H9 (cell line): ENCODE data around the gene ARL2BP. TPM values are rescaled to one million over a fixed set of nuclear protein-coding genes. Genes with fewer than 3 reads are reported as not detected.

Experiments
- DNase-seq: peaks from one replicate; pipeline ENCODE4 v3.0.0-alpha.2; 2017
- H2AFZ ChIP-seq: one replicate; pipeline ENCODE4 v1.6.1; 2013; ENCODE audit warnings: mild to moderate bottlenecking, low read length, control low read depth, moderate library complexity
- H2AK5ac ChIP-seq: 2 replicates; pipeline ENCODE4 v1.6.1; 2013; ENCODE audit warnings: low read length, control low read depth, mixed read lengths; ENCODE audit not compliant: insufficient read length
- H2BK120ac ChIP-seq: one replicate; pipeline ENCODE4 v1.6.1; 2013; ENCODE audit warnings: low read depth, mild to moderate bottlenecking, low read length, control low read depth, inconsistent platforms; ENCODE audit not compliant: poor library complexity, severe bottlenecking
- H2BK12ac ChIP-seq: 2 replicates; pipeline ENCODE4 v1.6.1; 2013; ENCODE audit warnings: low read length, control low read depth, mixed read lengths, low read depth; ENCODE audit not compliant: insufficient read length
- H2BK15ac ChIP-seq: 2 replicates; pipeline ENCODE4 v1.6.1; 2013; ENCODE audit warnings: low read depth, low read length, control low read depth
- H2BK20ac ChIP-seq: one replicate; pipeline ENCODE4 v1.6.1; 2013; ENCODE audit warnings: low read depth, mild to moderate bottlenecking, low read length, control low read depth, inconsistent platforms; ENCODE audit not compliant: poor library complexity, severe bottlenecking
- H2BK5ac ChIP-seq: 2 replicates; pipeline ENCODE4 v1.6.1; 2013; ENCODE audit warnings: low read length, control low read depth, mixed read lengths; ENCODE audit not compliant: insufficient read length
- H3K14ac ChIP-seq: 2 replicates; pipeline ENCODE4 v1.6.1; 2013; ENCODE audit warnings: low read length, control low read depth; ENCODE audit not compliant: insufficient read depth
- H3K18ac ChIP-seq: 2 replicates; pipeline ENCODE4 v1.6.1; 2013; ENCODE audit warnings: low read depth, mild to moderate bottlenecking, mixed read lengths, low read length, control low read depth; ENCODE audit not compliant: insufficient read length
- H3K23ac ChIP-seq: 2 replicates; pipeline ENCODE4 v1.6.1; 2013; ENCODE audit warnings: low read length, control low read depth, mixed read lengths, low read depth; ENCODE audit not compliant: insufficient read length
- H3K23me2 ChIP-seq: 2 replicates; pipeline ENCODE4 v1.6.1; 2013; ENCODE audit warnings: low read depth, mild to moderate bottlenecking, mixed read lengths, low read length, control low read depth; ENCODE audit not compliant: insufficient read length, poor library complexity, severe bottlenecking
- H3K27ac ChIP-seq: 2 replicates; pipeline ENCODE4 v1.5.1; 2013; ENCODE audit warnings: low read length, control low read depth, mixed read lengths, low read depth; ENCODE audit not compliant: insufficient read length
- H3K27me3 ChIP-seq: 2 replicates; pipeline ENCODE4 v1.6.1; 2013; ENCODE audit warnings: low read length, control low read depth, inconsistent platforms; ENCODE audit not compliant: insufficient read depth
- H3K4ac ChIP-seq: 2 replicates; pipeline ENCODE4 v1.6.1; 2013; ENCODE audit warnings: low read depth, mild to moderate bottlenecking, control low read depth, inconsistent platforms, low read length, moderate library complexity
- H3K4me1 ChIP-seq: 2 replicates; pipeline ENCODE4 v1.6.1; 2013; ENCODE audit warnings: low read length, control low read depth, inconsistent platforms; ENCODE audit not compliant: insufficient read depth
- H3K4me2 ChIP-seq: 2 replicates; pipeline ENCODE4 v1.6.1; 2013; ENCODE audit warnings: low read length, control low read depth, mixed read lengths; ENCODE audit not compliant: insufficient read length, insufficient read depth
- H3K56ac ChIP-seq: 2 replicates; pipeline ENCODE4 v1.6.1; 2013; ENCODE audit warnings: low read depth, mild to moderate bottlenecking, mixed read lengths, low read length, control low read depth; ENCODE audit not compliant: insufficient read length
- H3K79me1 ChIP-seq: 2 replicates; pipeline ENCODE4 v1.6.1; 2013; ENCODE audit warnings: low read depth, mild to moderate bottlenecking, moderate library complexity, low read length, control low read depth, inconsistent platforms; ENCODE audit not compliant: insufficient read depth, poor library complexity, severe bottlenecking
- H3K79me2 ChIP-seq: 2 replicates; pipeline ENCODE4 v1.6.1; 2013; ENCODE audit warnings: low read length, control low read depth, inconsistent platforms; ENCODE audit not compliant: insufficient read depth
- H3K9ac ChIP-seq: 2 replicates; pipeline ENCODE4 v1.6.1; 2013; ENCODE audit warnings: low read length, control low read depth, mixed read lengths; ENCODE audit not compliant: insufficient read length; ENCODE audit errors: extremely low read depth
- H3K9me3 ChIP-seq: one replicate; pipeline ENCODE4 v1.6.1; 2013; ENCODE audit warnings: low read depth, low read length, inconsistent platforms; ENCODE audit not compliant: control insufficient read depth
- H3T11ph ChIP-seq: one replicate; pipeline ENCODE4 v1.6.1; 2013; ENCODE audit warnings: mild to moderate bottlenecking, low read length, control low read depth, inconsistent platforms
- H4K20me1 ChIP-seq: one replicate; pipeline ENCODE4 v1.6.1; 2013; ENCODE audit not compliant: control insufficient read depth, insufficient read length, insufficient read depth
- H4K5ac ChIP-seq: 2 replicates; pipeline ENCODE4 v1.6.1; 2013; ENCODE audit warnings: low read depth, mild to moderate bottlenecking, mixed read lengths, low read length, control low read depth; ENCODE audit not compliant: insufficient read length
- H4K8ac ChIP-seq: replicated peaks from 2 replicates; pipeline ENCODE4 v1.6.1; 2013; ENCODE audit warnings: low read length, control low read depth, mixed read lengths, low read depth; ENCODE audit not compliant: insufficient read length
- H4K91ac ChIP-seq: 2 replicates; pipeline ENCODE4 v1.6.1; 2013; ENCODE audit warnings: low read depth, mild to moderate bottlenecking, moderate library complexity, mixed read lengths, low read length, control low read depth; ENCODE audit not compliant: insufficient read length
- H3K27ac Mint-ChIP-seq, 3 experiments: 2 replicates in 2 of 3; 3 replicates in 1 of 3; pipeline ENCODE4 v1.8.0; 2020 to 2021; ENCODE audit warnings: mixed read lengths in 3 of 3, mild to moderate bottlenecking in 1 of 3, moderate library complexity in 1 of 3
- H3K27me3 Mint-ChIP-seq: 2 replicates; pipeline ENCODE4 v1.8.0; 2021; ENCODE audit warnings: low read depth, mild to moderate bottlenecking, moderate library complexity, mixed read lengths
- H3K36me3 Mint-ChIP-seq, 3 experiments: 2 replicates in 2 of 3; 3 replicates in 1 of 3; pipeline ENCODE4 v1.8.0; 2020 to 2021; ENCODE audit warnings: low read depth in 3 of 3, mixed read lengths in 3 of 3; ENCODE audit not compliant: insufficient read depth in 1 of 3
- H3K4me1 Mint-ChIP-seq, 2 experiments: 2 replicates each; pipeline ENCODE4 v1.8.0; 2020; ENCODE audit warnings: mixed read lengths in 2 of 2
- H3K4me3 Mint-ChIP-seq, 2 experiments: 2 replicates in 1 of 2; 3 replicates in 1 of 2; pipeline ENCODE4 v1.8.0; 2020 to 2021; ENCODE audit warnings: mild to moderate bottlenecking in 2 of 2, mixed read lengths in 2 of 2, moderate library complexity in 1 of 2
- H3K9me3 Mint-ChIP-seq, 2 experiments: 2 replicates in 1 of 2; 3 replicates in 1 of 2; pipeline ENCODE4 v1.8.0; 2020; ENCODE audit warnings: mild to moderate bottlenecking in 2 of 2, mixed read lengths in 2 of 2, moderate library complexity in 1 of 2
- WGBS: extraction: QIAGEN DNeasy Blood & Tissue Kit; methylation state at CpG from one replicate; pipeline ENCODE4 v1.1.7; 2013; ENCODE audit warnings: missing lambda C conversion rate, low lambda C conversion rate, mixed read lengths; ENCODE audit not compliant: insufficient read length; ENCODE audit errors: extremely low coverage; 5-methylcytosine and 5-hydroxymethylcytosine counted together
- total RNA-seq: library from RNA; stranded (reverse); gene quantifications from 2 replicates; pipeline ENCODE4 v1.2.1, GENCODE V29; 2021
- TF ChIP-seq, protein P1 (sequence below): fragments of 200-600 bp; sonication (generic); conservative IDR thresholded peaks from 3 replicates; pipeline ENCODE4 v1.8.0; 2021; ENCODE audit warnings: antibody characterized with exemption, mild to moderate bottlenecking

Gene ARL2BP
- total RNA-seq, 1 experiment from 2014 or later: 18.0 TPM

DNA sequence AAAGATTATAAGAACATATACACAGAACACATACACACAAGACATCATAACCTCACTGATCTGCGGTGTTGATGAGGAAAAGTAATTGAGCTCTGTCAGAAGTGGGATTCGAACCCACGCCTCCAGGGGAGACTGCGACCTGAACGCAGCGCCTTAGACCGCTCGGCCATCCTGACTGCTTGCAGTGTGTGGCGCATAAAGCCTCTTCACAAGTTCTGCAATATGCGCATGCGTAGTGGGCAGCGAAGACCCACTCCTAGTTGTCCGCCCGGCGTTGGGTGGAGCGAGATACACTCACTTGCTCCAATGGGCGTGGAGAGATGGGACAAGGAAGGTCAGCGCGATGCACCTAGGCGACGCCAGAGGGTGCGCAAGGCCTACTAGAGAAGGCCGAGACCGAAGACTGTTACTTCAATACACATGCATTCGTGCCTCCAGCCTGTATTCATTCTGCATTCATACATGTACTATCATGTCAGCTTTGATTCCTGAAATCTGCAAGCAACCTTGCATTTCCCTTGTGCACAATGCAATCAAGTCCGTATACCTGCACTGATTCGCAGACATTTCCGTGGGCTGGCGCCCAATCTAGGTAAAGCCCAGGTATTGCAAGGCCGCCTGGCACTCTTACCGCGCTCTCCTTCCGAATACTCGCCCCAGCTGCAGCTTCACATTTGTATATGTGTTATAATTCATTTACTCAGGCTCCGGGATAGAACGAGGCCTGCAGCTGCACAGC, 55.5 kb downstream of the ARL2BP start:
- H4K20me1 ChIP-seq: no peaks in the 10 kb centered on the region
- H3K27ac Mint-ChIP-seq: peak overlapping the region in 1 of 3 experiments; percentile 92; a peak in 2 of 7 replicates
- H3K23me2 ChIP-seq: peaks cover 4% of the 10 kb centered on the region
- H3K27me3 ChIP-seq: no peaks in the 10 kb centered on the region
- DNase-seq: peak; percentile 99
- peaks cover 9% of the 10 kb centered on the region; the same call in 1 of the 2 replicates for H3K27me3 Mint-ChIP-seq
- H3K4me2 ChIP-seq: peak overlapping the region; percentile 62
- H2BK120ac ChIP-seq: no peak overlapping the region
- no peaks in the 10 kb centered on the region for H3K79me1 ChIP-seq
- peak overlapping the region; percentile 35 for H2AFZ ChIP-seq
- peaks cover 15 to 22% of the 10 kb centered on the region in 2 experiments for H3K4me1 Mint-ChIP-seq
- TF ChIP-seq, protein P1, sequence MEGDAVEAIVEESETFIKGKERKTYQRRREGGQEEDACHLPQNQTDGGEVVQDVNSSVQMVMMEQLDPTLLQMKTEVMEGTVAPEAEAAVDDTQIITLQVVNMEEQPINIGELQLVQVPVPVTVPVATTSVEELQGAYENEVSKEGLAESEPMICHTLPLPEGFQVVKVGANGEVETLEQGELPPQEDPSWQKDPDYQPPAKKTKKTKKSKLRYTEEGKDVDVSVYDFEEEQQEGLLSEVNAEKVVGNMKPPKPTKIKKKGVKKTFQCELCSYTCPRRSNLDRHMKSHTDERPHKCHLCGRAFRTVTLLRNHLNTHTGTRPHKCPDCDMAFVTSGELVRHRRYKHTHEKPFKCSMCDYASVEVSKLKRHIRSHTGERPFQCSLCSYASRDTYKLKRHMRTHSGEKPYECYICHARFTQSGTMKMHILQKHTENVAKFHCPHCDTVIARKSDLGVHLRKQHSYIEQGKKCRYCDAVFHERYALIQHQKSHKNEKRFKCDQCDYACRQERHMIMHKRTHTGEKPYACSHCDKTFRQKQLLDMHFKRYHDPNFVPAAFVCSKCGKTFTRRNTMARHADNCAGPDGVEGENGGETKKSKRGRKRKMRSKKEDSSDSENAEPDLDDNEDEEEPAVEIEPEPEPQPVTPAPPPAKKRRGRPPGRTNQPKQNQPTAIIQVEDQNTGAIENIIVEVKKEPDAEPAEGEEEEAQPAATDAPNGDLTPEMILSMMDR: peak; percentile 98
- H3K9ac ChIP-seq: peak overlapping the region; percentile 21
- H3K4me3 Mint-ChIP-seq: no peak overlapping the region
- no peak overlapping the region for H3K56ac ChIP-seq
- H3K36me3 Mint-ChIP-seq: no peaks in the 10 kb centered on the region
- no peak overlapping the region for H3K27ac ChIP-seq
- no peak overlapping the region for H4K91ac ChIP-seq
- H3K9me3 Mint-ChIP-seq: peaks cover 0 to 2% of the 10 kb centered on the region in 2 experiments; a peak in 1 of 5 replicates
- no peak overlapping the region for H3T11ph ChIP-seq
- H2BK5ac ChIP-seq: no peak overlapping the region
- WGBS: no CpG with 5 or more reads among the region's 36 CpGs
- H2BK12ac ChIP-seq: no peak overlapping the region
- no peak overlapping the region for H4K5ac ChIP-seq
- H3K9me3 ChIP-seq: no peaks in the 10 kb centered on the region
- H3K4ac ChIP-seq: no peak overlapping the region
- H3K4me1 ChIP-seq: no peaks in the 10 kb centered on the region
- no peak overlapping the region for H3K14ac ChIP-seq
- no peak overlapping the region for H4K8ac ChIP-seq
- H2BK15ac ChIP-seq: no peak overlapping the region
- H3K18ac ChIP-seq: no peak overlapping the region
- H2AK5ac ChIP-seq: no peak overlapping the region
- H3K79me2 ChIP-seq: no peaks in the 10 kb centered on the region
- H3K23ac ChIP-seq: no peak overlapping the region
- H2BK20ac ChIP-seq: no peak overlapping the region
